ENCODE data around the gene SRC.

The SRC gene

GRCh38 chr20:37359836-37360235 is 13.9 kb downstream of the SRC start:
- TF ChIP-seq, protein P1, sequence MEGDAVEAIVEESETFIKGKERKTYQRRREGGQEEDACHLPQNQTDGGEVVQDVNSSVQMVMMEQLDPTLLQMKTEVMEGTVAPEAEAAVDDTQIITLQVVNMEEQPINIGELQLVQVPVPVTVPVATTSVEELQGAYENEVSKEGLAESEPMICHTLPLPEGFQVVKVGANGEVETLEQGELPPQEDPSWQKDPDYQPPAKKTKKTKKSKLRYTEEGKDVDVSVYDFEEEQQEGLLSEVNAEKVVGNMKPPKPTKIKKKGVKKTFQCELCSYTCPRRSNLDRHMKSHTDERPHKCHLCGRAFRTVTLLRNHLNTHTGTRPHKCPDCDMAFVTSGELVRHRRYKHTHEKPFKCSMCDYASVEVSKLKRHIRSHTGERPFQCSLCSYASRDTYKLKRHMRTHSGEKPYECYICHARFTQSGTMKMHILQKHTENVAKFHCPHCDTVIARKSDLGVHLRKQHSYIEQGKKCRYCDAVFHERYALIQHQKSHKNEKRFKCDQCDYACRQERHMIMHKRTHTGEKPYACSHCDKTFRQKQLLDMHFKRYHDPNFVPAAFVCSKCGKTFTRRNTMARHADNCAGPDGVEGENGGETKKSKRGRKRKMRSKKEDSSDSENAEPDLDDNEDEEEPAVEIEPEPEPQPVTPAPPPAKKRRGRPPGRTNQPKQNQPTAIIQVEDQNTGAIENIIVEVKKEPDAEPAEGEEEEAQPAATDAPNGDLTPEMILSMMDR (IDR thresholded peaks at IDR 0.05; ENCODE audit: control insufficient read depth, extremely low read depth, insufficient read depth), result no peak
- H3K4me3 ChIP-seq (ENCODE audit: low read depth, low read length), result no peak overlapping the region
- DNase-seq (ENCODE audit: low read depth), result no peak

GRCh38 chr20:37360391-37361115 is 14.6 kb downstream of the SRC start:
- H3K4me3 ChIP-seq (ENCODE audit: low read depth, low read length), result no peak overlapping the region
- no peak for DNase-seq (ENCODE audit: low read depth)
- TF ChIP-seq, protein P1 (IDR thresholded peaks at IDR 0.05; ENCODE audit: control insufficient read depth, extremely low read depth, insufficient read depth), result no peak

- DNase-seq (ENCODE audit: low read depth), result no peak
- no peak overlapping the region for H3K4me3 ChIP-seq (ENCODE audit: low read depth, low read length)
- TF ChIP-seq, protein P1 (IDR thresholded peaks at IDR 0.05; ENCODE audit: control insufficient read depth, extremely low read depth, insufficient read depth), result no peak
Observed at GRCh38 chr20:37361336-37361735, 15.4 kb downstream of the SRC start.

DNA sequence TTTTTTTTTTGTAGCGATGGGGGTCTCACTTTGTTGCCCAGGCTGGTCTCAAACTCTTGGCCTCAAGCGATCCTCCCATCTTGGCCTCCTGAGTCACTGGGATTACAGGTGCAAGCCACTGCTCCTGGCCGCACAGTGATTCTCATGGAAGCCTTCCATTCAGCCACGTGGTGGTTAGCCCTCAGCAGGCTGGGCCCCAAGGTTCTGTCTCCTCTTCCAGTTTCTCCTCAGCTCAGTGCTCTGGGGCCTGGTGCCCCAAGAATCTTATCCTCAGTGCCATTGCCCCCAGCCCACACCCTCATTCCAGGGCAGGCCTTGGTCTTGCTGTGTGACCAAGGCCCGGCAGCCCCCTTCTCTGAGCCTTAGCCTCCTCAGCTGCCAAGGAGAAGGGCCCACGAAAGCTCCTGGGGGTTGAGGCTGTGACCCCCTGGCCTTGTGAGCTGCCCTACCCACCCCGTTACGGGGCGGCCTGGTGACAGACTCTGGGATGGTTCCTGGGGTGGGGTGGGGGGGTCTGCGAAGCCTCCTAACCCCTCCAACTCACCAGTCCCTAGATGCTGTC is 16.4 kb downstream of the SRC start:
- no peak for DNase-seq (ENCODE audit: low read depth)
- no peak overlapping the region for H3K4me3 ChIP-seq (ENCODE audit: low read depth, low read length)
- TF ChIP-seq, protein P1 (IDR thresholded peaks at IDR 0.05; ENCODE audit: control insufficient read depth, extremely low read depth, insufficient read depth), result no peak

- no peak for DNase-seq (ENCODE audit: low read depth)
- no peak overlapping the region for H3K4me3 ChIP-seq (ENCODE audit: low read depth, low read length)
- TF ChIP-seq, protein P1 (IDR thresholded peaks at IDR 0.05; ENCODE audit: control insufficient read depth, extremely low read depth, insufficient read depth), result no peak
Observed at GRCh38 chr20:37362821-37363220, 16.9 kb downstream of the SRC start.

- TF ChIP-seq, protein P1 (IDR thresholded peaks at IDR 0.05; ENCODE audit: control insufficient read depth, extremely low read depth, insufficient read depth), result no peak
- no peak overlapping the region for H3K4me3 ChIP-seq (ENCODE audit: low read depth, low read length)
- no peak for DNase-seq (ENCODE audit: low read depth)
Observed at GRCh38 chr20:37363221-37364012, 17.5 kb downstream of the SRC start.
